Measurements from ENCODE around the gene ADSL. TPM values are rescaled to one million over a fixed set of nuclear protein-coding genes. Genes with fewer than 3 reads are reported as not detected.

ADSL gene
- total and polyA plus RNA-seq, 2 of the 8 experiments (the other 6 are each of a cell fraction or from before 2014, with no cell fraction given), result 197 to 218 TPM

DNA sequence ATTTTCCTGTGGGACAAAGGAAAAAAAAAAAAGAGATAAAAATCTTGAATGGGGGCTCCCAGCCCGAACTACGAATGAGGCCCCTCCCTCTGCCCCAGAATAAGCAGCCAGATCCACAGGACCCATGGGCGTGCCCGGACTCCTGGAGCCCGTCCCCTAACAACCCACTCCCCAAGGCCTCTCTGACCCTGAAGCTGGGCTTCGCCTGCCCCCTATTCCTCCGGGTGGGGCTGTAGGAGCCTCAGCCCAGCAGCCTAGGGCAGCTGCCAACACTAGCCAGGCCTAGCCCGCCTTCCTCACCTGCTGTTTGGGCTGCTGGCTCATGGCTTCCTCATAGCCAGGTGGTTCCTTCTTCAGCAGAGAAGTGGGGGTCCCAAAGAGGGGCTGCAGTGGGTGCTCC is 70.7 kb downstream of the ADSL start (continued):
- TF ChIP-seq HDAC6 (IDR thresholded peaks at IDR 0.05; ENCODE audit: low read depth, low read length) (no peak), BRCA1 (IDR thresholded peaks at IDR 0.05; ENCODE audit: low read depth, low read length) (no peak), CHD2 (IDR thresholded peaks at IDR 0.05; ENCODE audit: low read length) (no peak), SIN3A (conservative IDR thresholded peaks at IDR 0.05 in 1 of 2, IDR thresholded peaks at IDR 0.05 in 1 of 2; ENCODE audit: low read depth in 1 of 2, low read length in 2 of 2) (no peak)

Data from H1 (cell line).